Measurements from ENCODE around the gene EPHA3. TPM values are rescaled to one million over a fixed set of nuclear protein-coding genes. Genes with fewer than 3 reads are reported as not detected.

EPHA3 gene
- total RNA-seq, 1 donor from 2014 or later: 3.3 TPM

GRCh38 chr3:89358281-89358680 lies 250.9 kb downstream of the EPHA3 start:
- no peaks in the 10 kb centered on the region for H3K9me3 ChIP-seq
- no peak overlapping the region for H3K4me3 ChIP-seq
- no peaks in the 10 kb centered on the region for H3K36me3 ChIP-seq
- no peaks in the 10 kb centered on the region for H3K27me3 ChIP-seq
- no peaks in the 10 kb centered on the region for H3K4me1 ChIP-seq
- no peak overlapping the region for H3K27ac ChIP-seq
- DNase-seq (ENCODE audit: low spot score in 2 of 2): no peak
- no peak for TF ChIP-seq CTCF (IDR thresholded peaks at IDR 0.05)
- intact Hi-C loops (cut with DNase I): no loop called here

GRCh38 chr3:89360156-89360555 lies 252.7 kb downstream of the EPHA3 start:
- no peak for TF ChIP-seq CTCF (IDR thresholded peaks at IDR 0.05)
- H3K4me3 ChIP-seq: no peak overlapping the region
- H3K27ac ChIP-seq: no peak overlapping the region
- no peaks in the 10 kb centered on the region for H3K4me1 ChIP-seq
- DNase-seq (ENCODE audit: low spot score in 2 of 2): no peak
- intact Hi-C loops (cut with DNase I): no loop called here
- H3K36me3 ChIP-seq: no peaks in the 10 kb centered on the region
- no peaks in the 10 kb centered on the region for H3K27me3 ChIP-seq
- no peaks in the 10 kb centered on the region for H3K9me3 ChIP-seq

GRCh38 chr3:89362496-89362895 lies 255.1 kb downstream of the EPHA3 start:
- H3K27me3 ChIP-seq: no peaks in the 10 kb centered on the region
- intact Hi-C loops (cut with DNase I): no loop called here
- DNase-seq (ENCODE audit: low spot score in 2 of 2): no peak
- no peak overlapping the region for H3K27ac ChIP-seq
- no peaks in the 10 kb centered on the region for H3K36me3 ChIP-seq
- TF ChIP-seq CTCF (IDR thresholded peaks at IDR 0.05): no peak
- H3K9me3 ChIP-seq: no peaks in the 10 kb centered on the region
- H3K4me1 ChIP-seq: no peaks in the 10 kb centered on the region
- no peak overlapping the region for H3K4me3 ChIP-seq

- H3K27ac ChIP-seq: no peak overlapping the region
- intact Hi-C loops (cut with DNase I): no loop called here
- no peaks in the 10 kb centered on the region for H3K27me3 ChIP-seq
- no peak overlapping the region for H3K4me3 ChIP-seq
- no peak for DNase-seq (ENCODE audit: low spot score in 2 of 2)
- TF ChIP-seq CTCF (IDR thresholded peaks at IDR 0.05): no peak
- no peaks in the 10 kb centered on the region for H3K36me3 ChIP-seq
- H3K9me3 ChIP-seq: no peaks in the 10 kb centered on the region
- no peaks in the 10 kb centered on the region for H3K4me1 ChIP-seq
Observed at GRCh38 chr3:89363171-89363570, 255.8 kb downstream of the EPHA3 start.

GRCh38 chr3:89364314-89364713 lies 256.9 kb downstream of the EPHA3 start:
- intact Hi-C loops (cut with DNase I): no loop called here
- no peak for DNase-seq (ENCODE audit: low spot score in 2 of 2)
- H3K4me1 ChIP-seq: no peaks in the 10 kb centered on the region
- no peak overlapping the region for H3K4me3 ChIP-seq
- no peaks in the 10 kb centered on the region for H3K27me3 ChIP-seq
- H3K9me3 ChIP-seq: no peaks in the 10 kb centered on the region
- no peak overlapping the region for H3K27ac ChIP-seq
- no peaks in the 10 kb centered on the region for H3K36me3 ChIP-seq
- no peak for TF ChIP-seq CTCF (IDR thresholded peaks at IDR 0.05)

- no peaks in the 10 kb centered on the region for H3K27me3 ChIP-seq
- H3K27ac ChIP-seq: no peak overlapping the region
- H3K9me3 ChIP-seq: no peaks in the 10 kb centered on the region
- no peak overlapping the region for H3K4me3 ChIP-seq
- DNase-seq (ENCODE audit: low spot score in 2 of 2): no peak
- TF ChIP-seq CTCF (IDR thresholded peaks at IDR 0.05): no peak
- intact Hi-C loops (cut with DNase I): no loop called here
- no peaks in the 10 kb centered on the region for H3K36me3 ChIP-seq
- no peaks in the 10 kb centered on the region for H3K4me1 ChIP-seq
Observed at GRCh38 chr3:89367166-89367565, 259.7 kb downstream of the EPHA3 start.

Data from ascending aorta (tissue), 2 donors.